ENCODE results near the gene RFX2.

GRCh38 chr19:6066661-6067646 lies 43.3 kb downstream of the RFX2 start:
- no peak for TF ChIP-seq CTCF (IDR thresholded peaks at IDR 0.05; ENCODE audit: low read depth, low read length, missing input control)
- peak in 1 of 2 donors; percentile 28 for TF ChIP-seq RAD21 (IDR thresholded peaks at IDR 0.05)
- TF ChIP-seq ATF3 (IDR thresholded peaks at IDR 0.05) = peak; percentile 26
- TF ChIP-seq SP1 (IDR thresholded peaks at IDR 0.05) = peak; percentile 71
- peak; percentile 40 for TF ChIP-seq NR2F2 (IDR thresholded peaks at IDR 0.05)
- TF ChIP-seq EGR1 (IDR thresholded peaks at IDR 0.05; ENCODE audit: low read depth in 2 of 2) = peak in 1 of 2 donors; percentile 41
- no peak for TF ChIP-seq HNF4G (IDR thresholded peaks at IDR 0.05)
